OCI-LY1 (cell line): ENCODE results near the gene C5orf46.

Experiments used
- H2AFZ ChIP-seq: fragments of 200-600 bp; sonication (generic), shearing (Covaris generic); 2 replicates; pipeline ENCODE4 v1.6.0; 2014; ENCODE audit warnings: antibody characterized with exemption, mild to moderate bottlenecking, low read length
- H3F3A ChIP-seq: fragments of 200-600 bp; sonication (generic), shearing (Covaris generic); 2 replicates; pipeline ENCODE4 v1.6.0; 2014; ENCODE audit warnings: mild to moderate bottlenecking, antibody characterized with exemption, low read length, moderate library complexity; ENCODE audit not compliant: insufficient read depth
- H3K27ac ChIP-seq: fragments of 200-600 bp; sonication (generic); 2 replicates; pipeline ENCODE4 v1.5.1; 2014; ENCODE audit warnings: low read length, mixed run types, mild to moderate bottlenecking, low read depth; ENCODE audit not compliant: poor library complexity, severe bottlenecking
- H3K27me3 ChIP-seq: fragments of 200-600 bp; sonication (generic); 2 replicates; pipeline ENCODE4 v1.6.0; 2014; ENCODE audit warnings: antibody characterized with exemption, mild to moderate bottlenecking, low read length, moderate library complexity; ENCODE audit not compliant: insufficient read depth
- H3K36me3 ChIP-seq: fragments of 200-600 bp; sonication (generic); 2 replicates; pipeline ENCODE4 v1.6.1; 2014; ENCODE audit warnings: mild to moderate bottlenecking, antibody characterized with exemption, low read length, moderate library complexity, mixed read lengths; ENCODE audit not compliant: insufficient read depth
- H3K4me1 ChIP-seq: fragments of 200-600 bp; sonication (generic); 2 replicates; pipeline ENCODE4 v1.5.1; 2014; ENCODE audit warnings: mild to moderate bottlenecking, low read length, moderate library complexity; ENCODE audit not compliant: insufficient read depth, severe bottlenecking
- H3K4me2 ChIP-seq: fragments of 200-600 bp; sonication (generic), shearing (Covaris generic); 2 replicates; pipeline ENCODE4 v1.6.1; 2014; ENCODE audit warnings: low read length
- H3K4me3 ChIP-seq: fragments of 200-600 bp; sonication (generic); 2 replicates; pipeline ENCODE4 v1.5.1; 2014; ENCODE audit warnings: low read length, low read depth, mild to moderate bottlenecking, mixed read lengths; ENCODE audit not compliant: poor library complexity, severe bottlenecking
- H3K79me2 ChIP-seq: fragments of 200-600 bp; shearing (Covaris generic); 2 replicates; pipeline ENCODE4 v1.6.1; 2016; ENCODE audit warnings: mixed run types, low read length, mixed read lengths; ENCODE audit not compliant: insufficient read depth
- H3K9ac ChIP-seq: fragments of 200-600 bp; sonication (generic), shearing (Covaris generic); 2 replicates; pipeline ENCODE4 v1.6.1; 2014; ENCODE audit warnings: mild to moderate bottlenecking, low read length, mixed read lengths
- H3K9me2 ChIP-seq: fragments of 200-600 bp; sonication (generic), shearing (Covaris generic); 2 replicates; pipeline ENCODE4 v1.6.1; 2014; ENCODE audit warnings: low read depth, mild to moderate bottlenecking, low read length, mixed read lengths
- H3K9me3 ChIP-seq: fragments of 200-600 bp; shearing (Covaris generic); 2 replicates; pipeline ENCODE4 v1.6.1; 2014; ENCODE audit warnings: low read length, mixed read lengths
- H4K20me1 ChIP-seq: fragments of 200-600 bp; sonication (generic), shearing (Covaris generic); 2 replicates; pipeline ENCODE4 v1.6.0; 2016; ENCODE audit warnings: mild to moderate bottlenecking, low read length; ENCODE audit not compliant: insufficient read depth
- CTCF ChIP-seq: fragments of 200-600 bp; sonication (generic), shearing (Covaris generic); IDR thresholded peaks from 2 replicates; pipeline ENCODE4 v1.5.1; 2017; ENCODE audit warnings: mild to moderate bottlenecking, antibody characterized with exemption, low read length, moderate library complexity, mixed read lengths
- EZH2 ChIP-seq: fragments of 200-600 bp; sonication (generic), shearing (Covaris generic); IDR thresholded peaks from 2 replicates; pipeline ENCODE4 v1.8.0; 2017; ENCODE audit warnings: borderline replicate concordance, mixed run types, mild to moderate bottlenecking, antibody characterized with exemption, low read length, moderate library complexity, mixed read lengths

Gene C5orf46

DNA sequence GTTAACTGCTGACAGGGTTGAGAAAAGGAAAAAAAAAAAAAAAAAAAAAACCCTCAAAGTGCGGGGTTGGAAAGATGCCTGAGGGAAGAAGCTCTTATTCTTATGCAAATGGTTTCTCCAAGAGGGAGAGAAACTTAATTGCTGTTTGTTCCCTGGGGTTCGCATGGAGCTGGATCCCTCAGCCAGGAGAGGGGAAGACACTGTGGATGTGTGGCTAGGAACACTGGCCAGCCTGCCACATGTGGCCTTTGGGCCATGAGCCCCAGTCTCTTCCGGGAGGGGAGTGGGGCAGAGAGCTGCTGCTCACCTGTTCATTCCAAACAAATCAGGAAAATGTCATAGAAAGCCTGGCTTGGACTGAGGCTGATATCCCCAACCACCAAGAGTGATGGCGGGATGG is 37.2 kb downstream of the C5orf46 start:
- Histone ChIP-seq H3K36me3 (no peaks in the 10 kb centered on the region), H3K79me2 (no peaks in the 10 kb centered on the region), H4K20me1 (no peaks in the 10 kb centered on the region), H3K9me2 (no peaks in the 10 kb centered on the region), H3K27me3 (no peaks in the 10 kb centered on the region), H2AFZ (no peak overlapping the region), H3K4me1 (no peaks in the 10 kb centered on the region), H3K27ac (no peak overlapping the region), H3F3A (no peaks in the 10 kb centered on the region), H3K9me3 (no peaks in the 10 kb centered on the region), H3K9ac (no peak overlapping the region), H3K4me2 (no peak overlapping the region), H3K4me3 (no peak overlapping the region)
- TF ChIP-seq CTCF (no peak), EZH2 (no peak)

- TF ChIP-seq EZH2 (no peak), CTCF (no peak)
- no peaks in the 10 kb centered on the region for H3K4me1 ChIP-seq
- H3K9me2 ChIP-seq = no peaks in the 10 kb centered on the region
- H2AFZ ChIP-seq = no peak overlapping the region
- H3K4me2 ChIP-seq = no peak overlapping the region
- H3K79me2 ChIP-seq = no peaks in the 10 kb centered on the region
- H3K9me3 ChIP-seq = no peaks in the 10 kb centered on the region
- no peak overlapping the region for H3K9ac ChIP-seq
- no peak overlapping the region for H3K27ac ChIP-seq
- H3K4me3 ChIP-seq = no peak overlapping the region
- H3F3A ChIP-seq = no peaks in the 10 kb centered on the region
- no peaks in the 10 kb centered on the region for H3K27me3 ChIP-seq
- H3K36me3 ChIP-seq = no peaks in the 10 kb centered on the region
- H4K20me1 ChIP-seq = no peaks in the 10 kb centered on the region
Measured at GRCh38 chr5:147863454-147864158, 42.7 kb downstream of the C5orf46 start.

DNA sequence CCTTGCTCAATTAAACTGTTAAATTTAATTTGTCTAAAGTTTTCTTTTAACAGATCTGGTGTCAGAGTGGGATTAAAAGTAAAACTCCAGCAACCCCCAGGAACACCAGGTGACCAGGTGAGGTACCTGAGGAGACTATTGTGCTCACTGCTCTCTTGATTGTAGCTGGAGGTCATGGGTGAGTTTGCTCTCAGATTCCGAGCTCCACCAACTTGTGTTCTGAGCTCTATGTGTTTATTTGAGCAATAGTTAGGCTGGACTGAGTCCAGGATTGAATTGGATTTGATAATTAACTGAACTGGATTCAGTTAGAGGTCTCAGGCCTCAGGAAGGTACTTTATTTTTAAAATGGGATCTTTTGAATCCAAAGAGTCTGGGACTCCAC is 45.7 kb downstream of the C5orf46 start:
- Histone ChIP-seq H3K4me2 (no peak overlapping the region), H3K9ac (no peak overlapping the region), H3K79me2 (no peaks in the 10 kb centered on the region), H3K27ac (no peak overlapping the region), H2AFZ (no peak overlapping the region), H3K4me3 (no peak overlapping the region), H3K4me1 (no peaks in the 10 kb centered on the region), H3K9me3 (no peaks in the 10 kb centered on the region), H3K36me3 (no peaks in the 10 kb centered on the region), H4K20me1 (no peaks in the 10 kb centered on the region), H3F3A (no peaks in the 10 kb centered on the region), H3K27me3 (no peaks in the 10 kb centered on the region), H3K9me2 (no peaks in the 10 kb centered on the region)
- TF ChIP-seq EZH2 (no peak), CTCF (no peak)
